ENCODE data around the gene RELN. TPM values are rescaled to one million over a fixed set of nuclear protein-coding genes. Genes with fewer than 3 reads are reported as not detected.

Gene RELN
- total RNA-seq, 1 experiment from 2014 or later, result 0.02 TPM

- DNase-seq (ENCODE audit: low read depth), result no peak
Measured at GRCh38 chr7:103687951-103688350, 301.5 kb downstream of the RELN start.

GRCh38 chr7:103687272-103687671, 302.2 kb downstream of the RELN start:
- DNase-seq (ENCODE audit: low read depth), result no peak

GRCh38 chr7:103686763-103687162, 302.7 kb downstream of the RELN start:
- DNase-seq (ENCODE audit: low read depth), result no peak

GRCh38 chr7:103686064-103686463, 303.4 kb downstream of the RELN start:
- DNase-seq (ENCODE audit: low read depth), result no peak

- DNase-seq (ENCODE audit: low read depth), result no peak
Measured at GRCh38 chr7:103685646-103686045, 303.8 kb downstream of the RELN start.

GRCh38 chr7:103683348-103683747, 306.1 kb downstream of the RELN start:
- DNase-seq (ENCODE audit: low read depth), result no peak

GRCh38 chr7:103680161-103681144, 309.0 kb downstream of the RELN start:
- no peak for DNase-seq (ENCODE audit: low read depth)

DNA sequence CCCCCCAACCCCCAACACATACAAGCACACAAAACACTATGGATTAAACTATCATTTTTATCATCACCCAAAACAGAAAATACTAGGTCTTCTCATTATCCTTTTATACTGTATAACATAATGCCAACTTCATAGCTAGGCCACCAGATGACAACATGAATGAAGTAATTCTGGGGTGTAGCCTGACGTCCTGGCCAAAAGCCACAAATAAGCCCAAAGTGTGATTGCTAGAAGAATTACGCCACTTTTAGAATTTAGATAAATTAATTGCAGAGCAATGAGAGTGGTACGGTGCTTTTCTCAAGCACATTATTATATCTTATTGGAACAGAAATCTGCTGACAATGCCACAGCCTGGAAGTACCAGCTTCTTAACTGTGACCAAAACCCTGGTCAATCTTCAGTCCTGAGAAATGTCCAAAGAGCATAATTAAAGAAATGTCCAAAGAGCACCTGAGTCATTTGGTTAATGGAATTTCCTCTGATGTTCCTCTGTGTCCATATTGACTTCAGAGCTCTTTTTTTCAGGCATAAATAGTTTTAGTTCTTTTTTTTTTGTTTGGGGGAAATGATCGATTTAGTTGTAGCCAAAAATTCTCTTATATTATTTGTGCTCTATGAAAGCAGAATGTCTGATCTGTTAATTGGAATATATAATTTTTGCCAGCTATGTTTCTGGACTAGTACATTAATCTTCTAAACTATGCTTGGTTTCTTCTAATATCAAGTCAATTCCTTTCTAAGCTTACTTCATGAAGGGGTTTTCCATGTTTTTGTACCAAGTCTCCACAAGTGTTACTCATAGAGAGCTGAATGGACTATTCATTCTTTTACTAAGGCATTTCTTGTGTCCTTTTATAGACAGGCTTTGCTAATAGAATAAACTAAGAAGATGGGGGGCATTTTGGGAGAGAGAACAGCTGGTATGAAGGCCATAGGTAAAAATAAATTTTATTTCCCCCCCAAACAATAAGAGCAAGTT, 310.0 kb downstream of the RELN start:
- no peak for DNase-seq (ENCODE audit: low read depth)

DNA sequence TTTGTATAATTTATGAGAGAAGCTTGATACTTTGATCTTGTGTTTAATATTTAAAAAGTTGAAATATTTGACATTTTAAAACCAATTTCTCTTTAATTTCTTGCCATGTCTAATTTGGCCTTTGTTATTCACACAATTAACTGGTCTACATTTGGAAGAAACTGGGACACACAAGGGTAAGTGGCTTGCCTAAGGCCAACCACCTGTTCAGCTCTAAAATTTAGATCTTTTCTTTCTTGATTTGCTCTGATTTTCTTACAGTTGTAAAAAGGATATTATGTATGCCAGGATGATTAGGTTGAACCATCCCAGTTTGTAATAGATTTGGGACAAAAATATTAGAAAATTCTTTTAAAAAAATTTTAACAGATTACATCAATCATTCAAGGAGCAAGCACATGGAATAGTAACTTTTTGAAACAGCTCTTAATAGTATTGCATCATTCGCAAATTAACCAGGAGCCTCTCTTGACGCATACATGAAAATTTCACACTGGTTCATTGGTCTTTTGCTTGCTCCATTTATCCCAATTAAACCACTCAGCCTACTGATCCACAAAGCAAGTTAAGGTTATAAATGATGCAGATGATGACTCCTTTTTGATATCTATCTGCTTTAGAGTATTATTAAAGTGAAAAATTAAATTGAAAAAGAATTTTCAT, 321.0 kb downstream of the RELN start:
- no peak for DNase-seq (ENCODE audit: low read depth)

GRCh38 chr7:103666326-103666725, 323.1 kb downstream of the RELN start:
- DNase-seq (ENCODE audit: low read depth), result no peak

DNA sequence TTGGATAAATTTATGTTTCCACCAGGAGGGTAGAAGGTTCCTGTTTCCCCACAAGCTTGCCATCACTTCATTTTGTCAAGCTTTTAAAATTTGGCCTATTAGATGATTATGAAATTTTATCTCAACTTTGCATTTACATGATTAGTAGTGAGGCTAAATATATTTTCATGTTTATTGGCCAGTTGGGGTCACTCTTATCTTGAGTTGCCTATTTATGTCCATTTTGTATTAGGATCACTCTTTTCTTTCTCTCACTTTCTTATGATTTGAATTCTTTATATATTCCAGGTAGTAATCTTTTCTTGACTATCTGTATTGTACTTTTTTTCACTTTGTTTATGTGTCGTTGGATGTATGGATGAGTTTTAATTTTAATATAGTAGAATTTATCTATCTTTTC, 324.9 kb downstream of the RELN start:
- DNase-seq (ENCODE audit: low read depth), result no peak

GRCh38 chr7:103660455-103661371, 328.7 kb downstream of the RELN start:
- DNase-seq (ENCODE audit: low read depth), result peak; percentile 76

DNA sequence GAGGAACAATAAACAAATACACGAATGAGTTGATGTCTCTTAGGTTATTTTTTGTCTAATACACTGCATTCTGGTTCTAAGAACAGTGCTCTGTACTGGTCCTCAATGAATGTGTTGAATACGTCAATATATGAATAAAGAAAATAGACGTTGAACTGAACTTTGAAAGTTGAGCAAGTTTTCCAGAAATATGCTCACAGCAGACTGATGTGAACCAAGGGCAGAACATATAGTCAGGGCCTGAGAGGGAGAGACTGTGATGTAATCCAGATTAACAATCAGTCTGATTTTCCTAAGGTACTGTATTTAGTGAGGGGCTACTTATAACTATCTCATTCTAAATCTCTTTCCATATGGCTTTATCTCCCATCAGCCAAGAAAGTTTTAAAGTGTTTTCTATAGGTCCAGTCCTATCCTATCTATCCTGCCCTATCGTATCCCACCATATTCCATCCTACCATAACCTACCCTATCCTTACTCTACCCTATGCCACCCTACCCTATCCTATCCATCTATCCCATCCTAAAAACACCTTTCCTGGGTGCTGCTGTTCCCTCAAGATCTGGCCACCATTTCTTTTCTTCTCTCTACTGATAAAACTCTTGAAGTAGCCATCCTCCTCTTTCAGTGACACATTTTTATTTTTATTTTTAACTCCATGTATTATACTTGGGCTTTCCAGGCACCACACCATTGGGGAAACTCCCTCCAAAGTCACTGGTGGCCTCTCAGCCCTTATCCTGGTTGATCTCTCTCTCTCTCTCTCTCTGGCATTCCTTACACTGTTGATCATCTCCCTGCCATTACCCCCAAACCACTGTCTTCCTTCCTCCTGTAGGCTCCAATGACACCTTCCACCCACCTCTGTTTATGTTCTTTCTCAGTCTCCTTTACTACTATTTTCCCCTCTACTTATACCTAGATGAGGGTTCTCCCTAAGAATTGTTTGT, 331.1 kb downstream of the RELN start:
- peak; percentile 30 for DNase-seq (ENCODE audit: low read depth)

DNA sequence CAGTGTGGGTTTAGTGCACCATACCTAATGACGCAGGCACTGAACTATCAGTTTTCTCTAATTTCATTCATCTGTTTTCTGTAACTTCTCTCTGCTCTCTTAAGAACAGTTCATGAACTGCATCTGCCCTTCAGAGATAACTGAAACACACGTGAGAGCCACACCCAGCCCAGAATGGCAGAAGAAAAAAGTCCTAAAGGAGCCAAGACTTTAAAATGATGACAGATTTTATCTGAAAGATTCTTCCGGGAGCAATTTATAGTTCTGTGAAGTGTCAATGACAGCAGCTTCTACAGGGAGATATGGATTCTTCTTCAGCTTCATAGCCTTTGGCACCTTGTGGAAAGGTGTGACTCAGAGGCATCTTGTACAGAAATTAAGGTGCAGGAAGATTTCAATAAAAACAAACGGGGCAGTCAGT, 332.0 kb downstream of the RELN start:
- no peak for DNase-seq (ENCODE audit: low read depth)

- DNase-seq (ENCODE audit: low read depth), result no peak
Measured at GRCh38 chr7:103656221-103656620, 333.2 kb downstream of the RELN start.

GRCh38 chr7:103651593-103652377, 337.7 kb downstream of the RELN start:
- no peak for DNase-seq (ENCODE audit: low read depth)

GRCh38 chr7:103649052-103649451, 340.4 kb downstream of the RELN start:
- DNase-seq (ENCODE audit: low read depth), result no peak

DNA sequence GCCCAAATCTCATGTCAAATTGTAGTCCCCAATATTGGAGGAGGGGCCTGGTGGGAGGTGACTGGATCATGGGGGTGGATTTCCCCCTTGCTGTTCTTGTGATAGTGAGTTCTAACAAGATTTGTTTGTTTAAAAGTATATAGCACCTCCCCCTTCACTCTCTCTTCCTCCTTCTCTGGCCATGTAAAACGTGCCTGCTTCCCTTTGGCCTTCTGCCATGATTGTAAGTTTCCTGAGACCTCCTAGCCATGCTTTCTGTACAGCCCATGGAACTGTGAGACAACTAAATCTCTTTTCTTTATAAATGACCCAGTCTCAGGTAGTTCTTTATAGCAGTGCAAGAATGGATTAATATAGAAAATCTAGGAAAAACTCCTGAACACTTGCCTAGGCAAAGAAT, 341.3 kb downstream of the RELN start:
- no peak for DNase-seq (ENCODE audit: low read depth)
